ENCODE data around the gene SLC29A3.
"Not testable (repeated sequence)": the region's sequence is repeated elsewhere in the genome, so short reads cannot be mapped to it uniquely, and the experiment has no call there.

The SLC29A3 gene

GRCh38 chr10:71349406-71349805 lies 30.3 kb downstream of the SLC29A3 start:
- DNase-seq: no peak

DNA sequence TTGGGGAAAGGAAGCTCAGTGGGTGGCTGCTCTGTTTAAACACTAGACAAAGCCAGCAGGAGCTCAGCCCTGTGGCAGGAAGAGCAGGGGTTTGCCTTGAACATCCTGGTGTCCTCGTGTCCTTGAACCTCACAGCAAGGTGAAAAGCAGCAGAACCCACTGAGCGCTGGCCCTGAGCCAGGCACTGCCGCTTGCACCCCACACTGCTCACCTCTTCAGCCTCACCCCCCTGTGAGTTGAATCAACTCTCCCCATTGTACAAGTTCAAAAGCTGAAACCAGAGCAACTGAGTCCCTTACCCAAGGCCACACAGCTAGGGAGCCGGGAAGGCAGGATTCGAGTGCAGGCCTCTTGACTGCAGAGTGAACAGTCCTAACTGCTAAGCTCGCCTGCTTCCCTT lies 32.0 kb downstream of the SLC29A3 start:
- DNase-seq: no peak

- no peak for DNase-seq
These were observed 32.7 kb downstream of the SLC29A3 start for GRCh38 chr10:71351628-71352319.

DNA sequence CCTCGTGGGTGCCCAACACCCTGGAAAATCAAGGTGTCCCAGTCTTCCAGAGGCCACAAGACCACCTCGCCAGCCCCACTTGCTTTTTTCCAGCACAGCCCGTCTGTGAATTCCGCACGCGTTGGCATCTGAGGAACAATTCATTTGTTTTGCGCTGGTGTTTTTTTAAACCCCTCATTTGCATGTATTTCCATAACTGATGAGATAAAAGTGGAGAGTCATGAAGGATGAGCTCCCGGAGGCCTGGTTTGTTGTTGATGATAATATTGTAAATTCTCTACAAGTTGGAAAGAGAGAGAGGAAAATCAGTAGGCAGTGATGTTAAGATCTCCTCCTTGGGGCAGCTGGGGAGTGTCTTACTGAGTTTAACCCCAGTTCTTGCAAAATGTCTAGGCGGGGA lies 34.6 kb downstream of the SLC29A3 start:
- DNase-seq: no peak

GRCh38 chr10:71354776-71355175 lies 35.7 kb downstream of the SLC29A3 start:
- DNase-seq: no peak

DNA sequence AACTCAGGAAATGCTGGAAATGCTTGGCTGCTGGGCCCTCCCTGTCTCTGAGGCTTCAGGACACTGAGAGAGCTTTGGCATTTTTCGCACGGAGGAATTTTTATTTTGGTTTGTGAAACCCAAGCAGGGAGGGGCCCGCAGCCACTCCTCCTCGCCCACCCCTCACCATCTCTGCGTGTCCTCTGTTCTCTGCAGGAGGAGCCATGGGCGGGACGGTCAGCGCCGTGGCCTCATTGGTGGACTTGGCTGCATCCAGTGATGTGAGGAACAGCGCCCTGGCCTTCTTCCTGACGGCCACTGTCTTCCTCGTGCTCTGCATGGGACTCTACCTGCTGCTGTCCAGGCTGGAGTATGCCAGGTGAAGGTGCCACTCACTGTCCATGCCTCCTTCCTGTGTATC lies 36.8 kb downstream of the SLC29A3 start:
- no peak for DNase-seq

- no peak for DNase-seq
These were observed 38.8 kb downstream of the SLC29A3 start for GRCh38 chr10:71357792-71358265.

GRCh38 chr10:71358277-71358676 lies 39.2 kb downstream of the SLC29A3 start:
- no peak for DNase-seq

DNA sequence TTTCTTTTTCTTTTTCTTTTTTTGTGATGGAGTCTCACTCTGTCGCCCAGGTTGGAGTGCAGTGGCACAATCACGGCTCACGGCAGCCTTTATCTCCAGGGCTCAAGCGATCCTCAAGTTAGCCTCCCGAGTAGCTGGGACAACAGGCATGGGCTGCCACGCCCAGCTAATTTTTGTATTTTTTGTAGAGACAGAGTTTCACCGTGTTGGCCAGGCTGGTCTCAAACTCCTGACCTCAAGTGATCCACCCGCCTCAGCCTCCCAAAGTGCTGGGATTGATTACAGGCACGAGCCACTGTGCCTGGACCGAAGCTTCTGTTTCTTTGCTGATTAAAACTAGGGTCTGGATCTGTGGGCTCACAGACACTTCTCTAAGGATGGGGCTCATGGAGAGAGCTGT lies 39.8 kb downstream of the SLC29A3 start:
- DNase-seq: not testable (repeated sequence)

- no peak for DNase-seq
These were observed 40.4 kb downstream of the SLC29A3 start for GRCh38 chr10:71359364-71360046.

DNA sequence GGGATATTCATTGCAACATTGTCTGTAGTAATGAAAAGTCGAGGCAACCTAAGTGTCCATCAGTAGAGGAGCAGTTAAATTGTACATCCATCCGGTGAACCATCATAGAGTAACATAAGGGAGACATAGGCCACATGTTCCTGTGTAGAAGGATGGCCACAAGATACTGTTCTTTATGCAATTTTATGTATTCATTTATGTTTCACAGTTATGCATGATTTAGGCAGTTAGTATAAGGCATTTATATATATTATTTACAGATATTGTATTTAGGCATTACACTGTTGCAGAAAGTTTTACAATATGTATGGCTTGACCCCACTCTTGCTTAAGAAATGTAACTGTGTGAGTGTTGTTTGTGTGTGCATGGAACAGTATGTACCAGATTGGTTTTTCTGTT lies 41.7 kb downstream of the SLC29A3 start:
- DNase-seq: no peak

DNA sequence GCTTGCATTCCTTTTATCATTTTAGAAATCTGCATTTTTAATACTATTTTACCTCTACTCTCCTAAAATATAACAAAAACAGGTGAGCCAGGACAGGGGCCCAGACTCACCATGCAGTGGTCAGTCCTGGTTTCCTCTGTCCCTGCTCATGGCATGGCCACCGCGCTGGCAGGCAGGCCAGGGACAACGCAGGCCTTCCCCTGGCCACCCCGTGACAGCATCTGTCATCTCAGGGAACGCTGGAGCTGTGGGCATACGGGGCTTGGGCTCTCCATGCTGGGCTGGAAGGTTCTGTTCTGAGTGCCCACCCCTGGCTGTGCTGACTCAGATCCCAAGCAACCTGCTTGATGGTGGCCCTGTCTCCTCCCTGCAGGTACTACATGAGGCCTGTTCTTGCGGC lies 42.5 kb downstream of the SLC29A3 start:
- DNase-seq: no peak

- no peak for DNase-seq
These were observed 43.1 kb downstream of the SLC29A3 start for GRCh38 chr10:71362141-71362540.

GRCh38 chr10:71363936-71364335 lies 44.9 kb downstream of the SLC29A3 start:
- no peak for DNase-seq

- no peak for DNase-seq
These were observed 46.3 kb downstream of the SLC29A3 start for GRCh38 chr10:71365366-71365765.

GRCh38 chr10:71366690-71367089 lies 47.6 kb downstream of the SLC29A3 start:
- DNase-seq: no peak

- DNase-seq: no peak
These were observed 48.2 kb downstream of the SLC29A3 start for GRCh38 chr10:71367271-71367670.

GRCh38 chr10:71368176-71368575 lies 49.1 kb downstream of the SLC29A3 start:
- DNase-seq: no peak

DNA sequence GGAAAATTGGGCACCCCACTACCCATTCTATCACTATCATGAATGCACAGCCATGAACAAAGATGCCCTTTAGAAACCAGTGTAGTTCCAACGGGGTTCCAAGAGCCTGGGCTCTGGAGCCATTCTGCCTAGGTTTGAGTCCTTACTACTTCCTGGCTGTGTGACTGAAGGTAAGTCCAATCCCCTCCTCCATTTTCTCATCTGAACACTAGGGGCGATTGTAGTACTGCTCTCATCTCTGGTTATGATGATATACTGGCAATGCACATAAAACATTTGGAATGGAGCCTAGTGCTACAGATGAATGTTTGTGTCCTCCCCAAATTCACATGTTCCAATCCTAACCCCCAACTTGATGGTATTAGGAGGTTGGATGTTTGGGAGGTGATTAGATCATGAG lies 49.6 kb downstream of the SLC29A3 start:
- DNase-seq: no peak

- DNase-seq: no peak
These were observed 50.5 kb downstream of the SLC29A3 start for GRCh38 chr10:71369602-71370001.

DNA sequence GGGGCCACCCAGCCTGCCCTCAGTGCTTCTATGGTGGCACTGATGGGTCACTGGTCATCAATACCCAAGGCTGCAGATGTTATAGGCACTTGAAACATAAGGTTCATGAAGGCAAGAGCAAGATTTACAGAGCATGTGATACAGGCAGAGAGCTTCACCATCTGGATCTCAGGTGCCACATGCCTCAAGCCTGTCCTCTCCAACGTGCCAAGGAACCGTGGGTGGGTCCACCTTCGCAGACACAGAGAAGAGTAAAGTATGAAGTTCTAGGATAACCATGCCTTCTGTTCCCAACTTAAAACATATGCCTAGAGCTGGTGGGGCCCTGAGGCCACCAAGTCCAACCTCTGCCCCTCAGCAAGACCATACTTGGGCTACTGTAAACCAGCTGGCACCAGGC lies 51.0 kb downstream of the SLC29A3 start:
- DNase-seq: no peak

DNA sequence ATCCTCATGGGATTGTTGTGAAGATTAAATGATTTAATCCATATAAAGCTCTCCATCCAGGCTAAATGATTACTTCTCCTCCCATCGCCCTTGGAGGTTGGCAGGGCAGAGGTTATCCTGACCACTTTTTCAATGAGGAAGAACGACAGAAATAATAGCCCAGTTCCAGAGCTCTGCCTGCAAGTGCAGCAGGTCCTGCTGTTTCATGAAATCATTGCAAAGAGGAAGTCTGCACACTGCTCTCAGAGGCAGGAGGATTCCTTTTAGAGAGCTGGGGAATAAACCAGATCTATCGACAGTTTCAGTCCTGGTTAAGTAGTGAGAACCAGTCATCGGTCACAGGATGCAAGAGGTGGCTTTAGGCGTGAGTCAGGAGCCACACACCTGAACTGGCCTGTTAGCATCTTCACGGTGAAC lies 52.7 kb downstream of the SLC29A3 start:
- no peak for DNase-seq

GRCh38 chr10:71372882-71373495 lies 53.9 kb downstream of the SLC29A3 start:
- no peak for DNase-seq
